HepG2 (cell line): ENCODE data around the gene PNP. TPM values are rescaled to one million over a fixed set of nuclear protein-coding genes. Genes with fewer than 3 reads are reported as not detected.

Experiments
- ATAC-seq: fragments of 200-7000 bp; cut with Tn5 transposase; 3 replicates; pipeline ENCODE4 v1.9.1; 2020; ENCODE audit warnings: mild to moderate bottlenecking, moderate library complexity
- BruUV-seq: library from RNA; stranded (reverse); fragments of 400-500 nt; replicated peaks from 2 replicates; lab custom pipeline; 2021; lab: Mats Ljungman, UMichigan
- CTCF ChIA-PET: fragments of 300-600 bp; formaldehyde crosslinking; extraction: SDS; loops from one replicate; lab custom pipeline; 2021; ENCODE audit warnings: low total read pairs, inconsistent platforms, low intra/inter-chr PET ratio; lab: Yijun Ruan, JAX
- POLR2A ChIA-PET: fragments of 350-600 bp; sonication (Branson Sonifier 250); formaldehyde crosslinking; loops from one replicate; lab custom pipeline; 2020; ENCODE audit warnings: antibody characterized with exemption, inconsistent platforms; lab: Yijun Ruan, JAX
- DNase-seq: peaks from one replicate; pipeline ENCODE4 v3.0.0-alpha.2; 2015; ENCODE audit warnings: low spot score
- FAIRE-seq: peaks from 3 replicates; lab custom pipeline; 2011; peaks lifted over from hg19 to GRCh38; lab: Jason Lieb, UNC
- H2AFZ ChIP-seq: one replicate; pipeline ENCODE4 v1.6.1; 2011; ENCODE audit warnings: low read length, inconsistent platforms
- H3K27ac ChIP-seq: fragments of 300-600 bp; 3 replicates; pipeline ENCODE4 v1.8.0; 2011; ENCODE audit warnings: mixed run types, mild to moderate bottlenecking, mixed read lengths, low read length, inconsistent platforms; ENCODE audit not compliant: insufficient read depth; ENCODE audit errors: extremely low read length
- H3K27me3 ChIP-seq, 2 experiments: fragments of 200-600 bp in 1 of 2; 2 replicates in 1 of 2; 3 replicates in 1 of 2; pipeline versions ENCODE4 v1.6.0 to v1.8.0; 2011; ENCODE audit warnings: low read length in 2 of 2, mild to moderate bottlenecking in 2 of 2, moderate library complexity in 2 of 2, inconsistent platforms in 1 of 2; ENCODE audit not compliant: insufficient read depth in 2 of 2, control insufficient read depth in 1 of 2
- H3K36me3 ChIP-seq, 2 experiments: fragments of 200-600 bp in 1 of 2; replicated peaks in 1 of 2; 2 replicates in 1 of 2; 3 replicates in 1 of 2; pipeline versions ENCODE4 v1.5.1 to v1.8.0; 2011; ENCODE audit warnings: low read length in 2 of 2, inconsistent platforms in 1 of 2; ENCODE audit not compliant: insufficient read depth in 2 of 2, control insufficient read depth in 1 of 2
- H3K4me1 ChIP-seq: 2 replicates; pipeline ENCODE4 v1.5.1; 2012; ENCODE audit warnings: low read length, inconsistent platforms; ENCODE audit not compliant: insufficient read depth
- H3K4me2 ChIP-seq: 2 replicates; pipeline ENCODE4 v1.6.0; 2011; ENCODE audit warnings: low read depth, low read length, inconsistent platforms
- H3K4me3 ChIP-seq, 3 experiments: fragments of 200-600 bp in 1 of 3; sonication (generic), shearing (Covaris generic) in 1 of 3; replicated peaks in 1 of 3; 2 replicates each; pipeline ENCODE4 v1.5.1; 2011 to 2016; ENCODE audit warnings: low read length in 3 of 3, inconsistent platforms in 2 of 3, low read depth in 2 of 3, mild to moderate bottlenecking in 2 of 3, control low read depth in 1 of 3, mixed read lengths in 1 of 3; ENCODE audit not compliant: insufficient read depth in 1 of 3
- H3K79me2 ChIP-seq: one replicate; pipeline ENCODE4 v1.6.1; 2011; ENCODE audit warnings: low read length, inconsistent platforms; ENCODE audit not compliant: insufficient read depth
- H3K9ac ChIP-seq: 2 replicates; pipeline ENCODE4 v1.6.0; 2011; ENCODE audit warnings: mild to moderate bottlenecking, low read depth, low read length, inconsistent platforms; ENCODE audit not compliant: insufficient read depth
- H3K9me3 ChIP-seq: 2 replicates; pipeline ENCODE4 v1.5.1; 2012; ENCODE audit warnings: mild to moderate bottlenecking, low read length
- H4K20me1 ChIP-seq: 2 replicates; pipeline ENCODE4 v1.6.0; 2011; ENCODE audit warnings: inconsistent platforms, mild to moderate bottlenecking, low read length, moderate library complexity; ENCODE audit not compliant: insufficient read depth
- ATAD3A ChIP-seq: sonication (generic); formaldehyde crosslinking; IDR thresholded peaks from 2 replicates; pipeline ENCODE4 v1.4.0; 2020; ENCODE audit warnings: missing genetic modification reagents
- GATA4 ChIP-seq: sonication (generic); IDR thresholded peaks from 2 replicates; pipeline ENCODE4 v1.6.1; 2016; ENCODE audit warnings: antibody characterized with exemption, low read depth, borderline replicate concordance
- JUNB ChIP-seq: sonication (generic); formaldehyde crosslinking; IDR thresholded peaks from 2 replicates; pipeline ENCODE4 v1.8.0; 2022; ENCODE audit warnings: missing genetic modification reagents, mild to moderate bottlenecking, borderline replicate concordance
- KAT8 ChIP-seq: IDR thresholded peaks from 2 replicates; pipeline ENCODE4 v1.6.1; 2016; ENCODE audit warnings: missing genetic modification reagents, missing compliant biosample characterization
- PHB2 ChIP-seq: fragments of 450-650 bp; IDR thresholded peaks from 2 replicates; pipeline ENCODE4 v1.6.1; 2018; ENCODE audit not compliant: partially characterized antibody
- POLR2A ChIP-seq, 2 experiments: IDR thresholded peaks; 2 replicates each; pipeline ENCODE4 v1.6.1; 2011; ENCODE audit warnings: low read depth in 2 of 2, low read length in 2 of 2, mild to moderate bottlenecking in 1 of 2, moderate library complexity in 1 of 2; ENCODE audit not compliant: insufficient read depth in 1 of 2
- SIN3A ChIP-seq: IDR thresholded peaks from 2 replicates; pipeline ENCODE4 v1.6.1; 2011; ENCODE audit warnings: low read depth, mild to moderate bottlenecking, control low read depth, low read length, borderline replicate concordance
- ZNF230 ChIP-seq: sonication (generic); formaldehyde crosslinking; IDR thresholded peaks from 2 replicates; pipeline ENCODE4 v1.4.0; 2020; ENCODE audit warnings: mild to moderate bottlenecking, missing genetic modification reagents
- ZNF570 ChIP-seq: sonication (generic); formaldehyde crosslinking; IDR thresholded peaks from 2 replicates; pipeline ENCODE4 v1.4.0; 2020; ENCODE audit warnings: mild to moderate bottlenecking, missing genetic modification reagents, borderline replicate concordance
- ZNF772 ChIP-seq: sonication (generic); formaldehyde crosslinking; IDR thresholded peaks from 2 replicates; pipeline ENCODE4 v1.5.0; 2020; ENCODE audit warnings: mild to moderate bottlenecking, missing genetic modification reagents
- WGBS: methylation state at CpG from one replicate; pipeline ENCODE4 v1.1.6; 2017; ENCODE audit warnings: low lambda C conversion rate; 5-methylcytosine and 5-hydroxymethylcytosine counted together
- in situ Hi-C: cut with HindIII; loops from 2 replicates; pipeline ENCODE4 v1.10.0; 2017; ENCODE audit warnings: low pct_unique_long_range_greater_than_20kb; ENCODE audit not compliant: extremely low pct_ligation_motif_present
- intact Hi-C: fragments of 100-400 bp; cut with micrococcal nuclease; formaldehyde crosslinking; loops from one replicate; pipeline ENCODE4 v1.10.0; 2022; ENCODE audit not compliant: unreplicated experiment
- polyA plus RNA-seq, 8 experiments: library from polyadenylated mRNA; depleted of rRNA in 3 of 8; stranded (reverse) in 7 of 8; unstranded in 1 of 8; fragments of >200 nt; fragmentation: Illumina TruSeq in 4 of 8; extraction: Trizol in 4 of 8; gene quantifications; 2 replicates each; pipeline versions ENCODE4 v1.2.1 to v1.2.3, GENCODE V29; 2011 to 2016; ENCODE audit warnings: low read depth in 4 of 8, missing spikeins in 1 of 8, mixed read lengths in 1 of 8; ENCODE audit not compliant: insufficient read depth in 1 of 8
- total RNA-seq, 5 experiments: library from RNA; depleted of rRNA; stranded (reverse); fragments of >200 nt; fragmentation: Illumina TruSeq; extraction: Trizol; gene quantifications; 2 replicates each; pipeline ENCODE4 v1.2.3, GENCODE V29; 2016; ENCODE audit warnings: low read depth in 1 of 5
- TF ChIP-seq, protein P1 (sequence below): sonication (generic); formaldehyde crosslinking; IDR thresholded peaks from 2 replicates; pipeline ENCODE4 v1.4.0; 2020; ENCODE audit warnings: missing genetic modification reagents
- TF ChIP-seq, protein P2 (sequence below): sonication (generic); formaldehyde crosslinking; IDR thresholded peaks from 2 replicates; pipeline ENCODE4 v1.5.1; 2020; ENCODE audit warnings: missing genetic modification reagents, mild to moderate bottlenecking, borderline replicate concordance
- TF ChIP-seq, protein P3 (sequence below): IDR thresholded peaks from 2 replicates; pipeline ENCODE4 v1.6.1; 2012; ENCODE audit warnings: low read length, improper control_type of control experiment
- TF ChIP-seq, protein P4 (sequence below): sonication (generic); formaldehyde crosslinking; IDR thresholded peaks from 2 replicates; pipeline ENCODE4 v1.8.1; 2023; ENCODE audit warnings: mild to moderate bottlenecking, missing genetic modification reagents, borderline replicate concordance

PNP gene
- total and polyA plus RNA-seq, 2 of the 13 experiments (the other 11 are each of a cell fraction or from before 2014, with no cell fraction given): 45.4 to 74.8 TPM

DNA sequence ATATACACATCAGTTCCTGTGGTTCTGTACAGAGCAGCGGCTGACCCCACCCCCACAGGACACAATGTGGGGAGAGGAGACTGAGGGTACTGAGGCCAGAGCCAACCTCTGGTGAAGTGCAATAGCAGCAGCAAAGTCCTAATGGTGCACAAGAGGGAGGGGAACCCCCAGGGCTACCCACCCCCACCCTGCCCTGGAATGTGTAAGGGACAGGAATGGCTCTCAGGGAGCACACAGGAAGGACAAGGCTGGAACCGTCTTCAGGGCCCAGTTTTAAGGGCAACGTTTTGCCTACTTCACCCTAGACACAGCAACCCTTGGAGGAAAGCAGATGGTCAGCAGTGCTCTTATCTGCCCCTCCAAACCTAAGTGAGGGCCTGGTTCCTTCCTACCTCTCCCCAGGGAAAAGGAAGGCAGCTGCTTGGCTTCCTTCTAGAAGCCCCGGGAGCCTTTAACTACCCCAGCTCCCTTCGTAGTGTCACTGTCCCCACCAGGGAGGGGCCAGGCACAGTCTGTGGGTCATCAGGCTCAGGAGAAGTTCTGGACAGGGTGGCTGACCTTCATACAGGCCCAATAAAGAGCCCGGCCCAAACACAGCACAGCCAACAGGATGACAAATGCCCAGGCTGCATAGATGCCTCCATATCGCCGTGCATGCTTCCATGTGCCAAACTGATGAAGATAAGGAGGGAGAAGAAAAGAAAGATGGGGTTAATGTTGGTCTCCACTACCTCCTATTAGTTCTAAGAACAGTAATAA is 11.0 kb upstream of the PNP start (continued):
- TF ChIP-seq PHB2: no peak

DNA sequence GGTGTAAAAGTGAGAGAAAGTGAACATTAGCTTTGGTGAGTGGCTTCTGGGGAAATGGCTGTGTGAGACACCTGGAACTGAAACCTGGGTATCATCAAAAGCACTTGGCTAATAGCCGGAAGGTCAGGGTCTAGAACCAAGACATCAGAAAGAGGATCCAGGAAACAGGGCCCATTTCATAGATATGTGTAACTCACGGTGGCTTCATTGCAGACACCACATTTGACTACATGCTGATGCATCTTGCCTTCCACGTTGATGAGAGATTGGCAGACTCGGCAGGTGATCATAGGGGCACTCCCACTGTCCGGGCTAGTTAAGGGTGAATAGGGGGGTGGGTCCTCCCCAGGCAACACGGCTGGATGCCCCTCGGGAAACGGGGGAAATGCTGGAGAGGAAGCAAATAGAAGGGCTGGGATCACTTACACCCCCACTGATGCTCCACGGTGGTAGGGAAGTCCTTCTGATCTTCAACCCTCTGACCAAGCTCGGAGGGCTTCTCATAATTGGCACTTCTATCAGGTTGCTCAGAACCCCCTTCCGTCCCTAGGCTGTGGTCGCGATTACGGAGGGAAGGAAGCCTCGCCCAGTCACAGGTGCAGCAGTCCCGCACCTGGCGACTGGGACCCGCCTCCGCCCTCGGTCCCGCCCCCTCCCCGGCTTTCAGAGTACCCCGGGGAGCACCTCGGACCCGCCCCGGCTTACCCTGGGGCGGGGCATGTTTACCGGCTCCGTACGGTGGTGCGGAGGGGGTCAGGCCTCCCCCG is 8.6 kb upstream of the PNP start:
- no peak overlapping the region for H2AFZ ChIP-seq
- H3K9ac ChIP-seq: peak overlapping the region; percentile 87
- H3K36me3 ChIP-seq: peaks cover 11 to 31% of the 10 kb centered on the region in 2 experiments
- in situ Hi-C loops (loop anchor here (5.0 to 25.0 kb wide), 4 partner anchors 123 to 514 kb away; partner anchors contain the start of genes CCNB1IP1, PARP2 and RNASE4), intact Hi-C loops (loop anchor here (1.0 to 2.0 kb wide), 5 partner anchors 9 to 1016 kb away; partner anchors contain the start of genes PARP2, PNP, RAB2B and RNASE4)
- 5% methylated on average over 28 of the region's 32 CpGs for WGBS
- H3K79me2 ChIP-seq: peaks cover 32% of the 10 kb centered on the region
- ATAC-seq: peak; percentile 0
- ChIA-PET POLR2A (interaction anchor here (0.7 to 3.6 kb wide), 29 partner anchors 8 to 611 kb away, joined by 3 to 57 read pairs (median 5); partner anchors contain the start of genes PARP2, PNP, RNASE4 and TEP1), CTCF (interaction anchor here (0.7 kb wide), 1 partner anchor 148 kb away, joined by 3 read pairs; no protein-coding TSS in a partner anchor)
- peak overlapping the region; percentile 88 for H3K4me2 ChIP-seq
- H3K4me1 ChIP-seq: peaks cover 63% of the 10 kb centered on the region
- H3K27ac ChIP-seq: peak overlapping the region; percentile 67
- DNase-seq: no peak
- peak overlapping the region; percentile 67 to 89 (median 78) for H3K4me3 ChIP-seq
- H4K20me1 ChIP-seq: no peaks in the 10 kb centered on the region
- FAIRE-seq: no peak
- no peaks in the 10 kb centered on the region for H3K9me3 ChIP-seq
- TSS peak; percentile 63 for BruUV-seq
- no peaks in the 10 kb centered on the region; a peak in 1 of 5 replicates for H3K27me3 ChIP-seq
- TF ChIP-seq KAT8 (CRISPR knock-in tag): no peak
- TF ChIP-seq SIN3A: 0 out of 2 replicates have a peak, but pooled peaks have one; percentile 32
- TF ChIP-seq, protein P1, sequence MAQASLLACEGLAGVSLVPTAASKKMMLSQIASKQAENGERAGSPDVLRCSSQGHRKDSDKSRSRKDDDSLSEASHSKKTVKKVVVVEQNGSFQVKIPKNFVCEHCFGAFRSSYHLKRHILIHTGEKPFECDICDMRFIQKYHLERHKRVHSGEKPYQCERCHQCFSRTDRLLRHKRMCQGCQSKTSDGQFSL (CRISPR knock-in tag): peak; percentile 56; the same call in 1 of the 2 replicates
- TF ChIP-seq, protein P2, sequence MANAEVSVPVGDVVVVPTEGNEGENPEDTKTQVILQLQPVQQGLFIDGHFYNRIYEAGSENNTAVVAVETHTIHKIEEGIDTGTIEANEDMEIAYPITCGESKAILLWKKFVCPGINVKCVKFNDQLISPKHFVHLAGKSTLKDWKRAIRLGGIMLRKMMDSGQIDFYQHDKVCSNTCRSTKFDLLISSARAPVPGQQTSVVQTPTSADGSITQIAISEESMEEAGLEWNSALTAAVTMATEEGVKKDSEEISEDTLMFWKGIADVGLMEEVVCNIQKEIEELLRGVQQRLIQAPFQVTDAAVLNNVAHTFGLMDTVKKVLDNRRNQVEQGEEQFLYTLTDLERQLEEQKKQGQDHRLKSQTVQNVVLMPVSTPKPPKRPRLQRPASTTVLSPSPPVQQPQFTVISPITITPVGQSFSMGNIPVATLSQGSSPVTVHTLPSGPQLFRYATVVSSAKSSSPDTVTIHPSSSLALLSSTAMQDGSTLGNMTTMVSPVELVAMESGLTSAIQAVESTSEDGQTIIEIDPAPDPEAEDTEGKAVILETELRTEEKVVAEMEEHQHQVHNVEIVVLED (CRISPR knock-in tag): no peak
- TF ChIP-seq POLR2A (IDR thresholded peaks at IDR 0.05; ENCODE audit: insufficient read depth in 1 of 2, low read depth in 2 of 2, low read length in 2 of 2): peak in 1 of 2 experiments; percentile 4; a peak in 1 of 4 replicates
- no peak for TF ChIP-seq JUNB
- TF ChIP-seq ZNF570: 0 out of 2 replicates have a peak, but pooled peaks have one; percentile 10
- TF ChIP-seq ZNF230 (CRISPR knock-in tag): peak; percentile 5; the same call in 1 of the 2 replicates
- no peak for TF ChIP-seq ZNF772 (CRISPR knock-in tag)
- TF ChIP-seq, protein P3, sequence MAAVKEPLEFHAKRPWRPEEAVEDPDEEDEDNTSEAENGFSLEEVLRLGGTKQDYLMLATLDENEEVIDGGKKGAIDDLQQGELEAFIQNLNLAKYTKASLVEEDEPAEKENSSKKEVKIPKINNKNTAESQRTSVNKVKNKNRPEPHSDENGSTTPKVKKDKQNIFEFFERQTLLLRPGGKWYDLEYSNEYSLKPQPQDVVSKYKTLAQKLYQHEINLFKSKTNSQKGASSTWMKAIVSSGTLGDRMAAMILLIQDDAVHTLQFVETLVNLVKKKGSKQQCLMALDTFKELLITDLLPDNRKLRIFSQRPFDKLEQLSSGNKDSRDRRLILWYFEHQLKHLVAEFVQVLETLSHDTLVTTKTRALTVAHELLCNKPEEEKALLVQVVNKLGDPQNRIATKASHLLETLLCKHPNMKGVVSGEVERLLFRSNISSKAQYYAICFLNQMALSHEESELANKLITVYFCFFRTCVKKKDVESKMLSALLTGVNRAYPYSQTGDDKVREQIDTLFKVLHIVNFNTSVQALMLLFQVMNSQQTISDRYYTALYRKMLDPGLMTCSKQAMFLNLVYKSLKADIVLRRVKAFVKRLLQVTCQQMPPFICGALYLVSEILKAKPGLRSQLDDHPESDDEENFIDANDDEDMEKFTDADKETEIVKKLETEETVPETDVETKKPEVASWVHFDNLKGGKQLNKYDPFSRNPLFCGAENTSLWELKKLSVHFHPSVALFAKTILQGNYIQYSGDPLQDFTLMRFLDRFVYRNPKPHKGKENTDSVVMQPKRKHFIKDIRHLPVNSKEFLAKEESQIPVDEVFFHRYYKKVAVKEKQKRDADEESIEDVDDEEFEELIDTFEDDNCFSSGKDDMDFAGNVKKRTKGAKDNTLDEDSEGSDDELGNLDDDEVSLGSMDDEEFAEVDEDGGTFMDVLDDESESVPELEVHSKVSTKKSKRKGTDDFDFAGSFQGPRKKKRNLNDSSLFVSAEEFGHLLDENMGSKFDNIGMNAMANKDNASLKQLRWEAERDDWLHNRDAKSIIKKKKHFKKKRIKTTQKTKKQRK: no peak
- TF ChIP-seq ATAD3A: no peak
- no peak for TF ChIP-seq GATA4
- TF ChIP-seq, protein P4, sequence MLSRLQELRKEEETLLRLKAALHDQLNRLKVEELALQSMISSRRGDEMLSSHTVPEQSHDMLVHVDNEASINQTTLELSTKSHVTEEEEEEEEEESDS (CRISPR knock-in tag): peak; percentile 15; the same call in 1 of the 2 replicates
